SJSA1 (cell line): Measurements from ENCODE around the gene NT5C2. TPM values are rescaled to one million over a fixed set of nuclear protein-coding genes. Genes with fewer than 3 reads are reported as not detected.
A peak's percentile ranks its signal among the peaks of the same experiment; 100 is the strongest.
"Not testable (repeated sequence)": the region's sequence is repeated elsewhere in the genome, so short reads cannot be mapped to it uniquely, and the experiment has no call there.

Experiments used
- DNase-seq, 2 experiments: peaks; one replicate each; pipeline ENCODE4 v3.0.0-alpha.2; 2015 to 2020; ENCODE audit warnings: low spot score in 2 of 2, low read depth in 1 of 2
- H3K27ac ChIP-seq: fragments of 250-450 bp; sonication (Bioruptor Pico); 2 replicates; pipeline ENCODE4 v1.5.1; 2020; ENCODE audit warnings: mild to moderate bottlenecking, moderate library complexity
- H3K27me3 ChIP-seq: fragments of 250-450 bp; sonication (Bioruptor Pico); replicated peaks from 2 replicates; pipeline ENCODE4 v1.5.1; 2020; ENCODE audit warnings: mild to moderate bottlenecking, moderate library complexity
- H3K36me3 ChIP-seq: fragments of 250-450 bp; sonication (Bioruptor Pico); 2 replicates; pipeline ENCODE4 v1.5.1; 2020; ENCODE audit warnings: mild to moderate bottlenecking
- H3K4me1 ChIP-seq: fragments of 250-450 bp; sonication (Bioruptor Pico); replicated peaks from 2 replicates; pipeline ENCODE4 v1.6.1; 2021; ENCODE audit warnings: mild to moderate bottlenecking
- H3K4me3 ChIP-seq: fragments of 250-450 bp; sonication (Bioruptor Pico); 2 replicates; pipeline ENCODE4 v1.5.1; 2020; ENCODE audit warnings: mild to moderate bottlenecking
- H3K9me3 ChIP-seq: fragments of 250-450 bp; sonication (Bioruptor Pico); replicated peaks from 2 replicates; pipeline ENCODE4 v1.5.1; 2020; ENCODE audit warnings: mild to moderate bottlenecking
- total RNA-seq: library from RNA; depleted of rRNA; stranded (reverse); fragments of >200 nt; shearing (Covaris generic); gene quantifications from 2 replicates; pipeline ENCODE4 v1.2.3, GENCODE V29; 2014

Gene NT5C2
- total RNA-seq, 1 experiment from 2014 or later = 97.2 TPM

DNA sequence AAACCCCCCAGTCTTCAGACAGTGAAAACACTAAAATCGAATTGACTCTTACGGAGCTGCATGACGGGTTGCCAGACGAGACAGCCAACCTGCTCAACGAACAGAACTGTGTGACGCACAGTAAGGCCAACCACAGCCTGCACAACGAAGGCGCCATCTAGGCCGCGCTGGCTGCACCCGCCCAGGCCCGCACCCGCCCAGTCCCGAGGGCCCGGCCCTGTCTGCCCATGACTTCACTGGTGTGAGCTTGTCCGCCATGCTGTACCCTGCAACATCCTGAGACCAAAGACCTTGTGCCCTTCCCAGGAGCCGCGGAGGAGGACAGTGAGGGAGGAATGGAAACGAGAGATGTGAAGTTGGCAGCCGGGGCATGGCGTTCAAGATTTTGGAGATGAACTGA is 116.1 kb downstream of the NT5C2 start:
- Histone ChIP-seq H3K4me1 (no peaks in the 10 kb centered on the region), H3K27me3 (no peaks in the 10 kb centered on the region; the same call in 1 of the 2 replicates), H3K36me3 (peaks cover 5% of the 10 kb centered on the region; the same call in 1 of the 2 replicates), H3K4me3 (no peak overlapping the region), H3K9me3 (no peaks in the 10 kb centered on the region), H3K27ac (no peak overlapping the region)
- DNase-seq = no peak

DNA sequence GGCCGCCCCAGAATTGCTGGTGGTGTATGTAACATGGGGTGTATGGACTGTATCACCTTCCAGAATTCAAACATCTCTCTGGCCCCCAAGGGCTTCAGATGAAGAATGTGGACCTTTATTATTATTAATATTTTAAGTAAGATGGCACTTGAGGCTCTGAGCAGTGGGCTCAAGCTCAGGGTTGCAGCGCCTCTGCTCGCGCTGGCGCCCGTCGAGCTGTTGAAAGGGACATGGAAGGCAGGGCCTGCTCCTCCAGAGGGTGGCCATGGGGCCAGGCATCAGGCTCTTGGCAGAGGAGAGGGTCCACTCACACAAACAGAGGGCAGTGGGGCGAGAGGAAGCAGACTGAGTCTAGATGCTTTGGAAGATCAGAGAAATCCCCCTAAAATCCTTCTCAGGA is 120.2 kb downstream of the NT5C2 start:
- Histone ChIP-seq H3K4me1 (peaks cover 12% of the 10 kb centered on the region), H3K9me3 (no peaks in the 10 kb centered on the region), H3K4me3 (no peak overlapping the region), H3K27me3 (no peaks in the 10 kb centered on the region), H3K27ac (no peak overlapping the region), H3K36me3 (peaks cover 10% of the 10 kb centered on the region; the same call in 1 of the 2 replicates)
- no peak for DNase-seq

DNA sequence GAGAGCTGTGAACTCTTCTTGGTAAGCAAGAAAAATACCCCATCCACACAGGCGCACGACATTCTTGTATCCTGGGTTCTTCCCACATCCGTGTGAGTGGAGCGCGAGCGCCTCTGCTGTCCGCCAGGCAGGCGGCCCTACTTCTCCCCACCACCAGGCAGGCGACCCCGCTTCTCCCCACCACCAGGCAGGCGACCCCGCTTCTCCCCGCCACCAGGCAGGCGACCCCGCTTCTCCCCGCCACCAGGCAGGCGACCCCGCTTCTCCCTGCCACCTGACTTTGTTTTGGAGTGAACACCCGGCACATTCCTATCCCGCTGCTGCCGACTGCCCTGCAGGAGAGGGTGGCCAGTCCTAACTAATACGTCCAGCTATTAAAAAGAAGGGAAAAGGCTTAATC is 120.8 kb downstream of the NT5C2 start:
- H3K27me3 ChIP-seq = no peaks in the 10 kb centered on the region
- H3K4me3 ChIP-seq = no peak overlapping the region
- no peaks in the 10 kb centered on the region for H3K9me3 ChIP-seq
- H3K27ac ChIP-seq = no peak overlapping the region
- H3K36me3 ChIP-seq = peaks cover 5% of the 10 kb centered on the region; the same call in 1 of the 2 replicates
- H3K4me1 ChIP-seq = peaks cover 12% of the 10 kb centered on the region
- DNase-seq = no peak

DNA sequence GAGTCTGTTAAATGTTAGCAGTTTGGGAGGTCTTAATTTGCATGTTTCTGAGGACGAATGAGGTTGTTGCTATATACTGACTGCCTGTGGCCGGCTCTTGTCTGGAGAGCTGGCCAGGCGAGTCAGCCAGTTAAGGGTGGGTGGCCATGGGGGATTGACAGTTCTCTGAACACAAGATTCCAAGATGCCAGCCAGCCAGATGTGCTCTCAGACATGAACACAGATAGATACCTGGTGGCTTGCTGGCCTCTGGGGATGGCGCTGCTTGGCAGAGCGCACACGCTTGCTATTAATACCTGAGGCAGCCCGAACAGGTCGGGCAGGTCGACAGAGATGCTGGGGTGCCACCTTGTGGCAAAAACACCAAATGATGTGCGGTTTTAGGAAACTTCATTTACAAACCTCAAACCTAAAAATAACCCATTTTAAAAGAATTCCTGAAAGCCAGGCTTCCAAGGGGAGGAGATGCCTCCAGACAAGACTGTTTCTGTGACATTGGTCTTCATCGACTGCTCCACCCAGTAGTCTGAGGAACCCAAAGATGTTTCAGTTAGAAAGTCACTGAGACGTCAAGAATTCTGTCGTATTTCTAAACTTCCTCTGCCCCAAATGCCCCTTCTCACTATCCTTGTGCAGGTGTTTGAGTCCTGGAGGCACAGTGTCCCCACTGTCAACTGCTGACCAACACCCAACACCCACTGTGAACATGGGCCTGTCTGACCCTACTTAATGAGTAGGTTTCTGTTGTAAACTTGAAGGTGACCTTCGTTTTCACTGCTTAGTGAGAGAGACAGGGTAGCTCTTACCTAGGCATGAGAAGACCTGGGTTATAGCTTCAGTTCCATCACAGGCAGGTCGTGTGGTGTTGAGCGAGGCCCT is 123.4 kb downstream of the NT5C2 start:
- Histone ChIP-seq H3K27me3 (no peaks in the 10 kb centered on the region), H3K4me1 (peaks cover 12% of the 10 kb centered on the region), H3K4me3 (no peak overlapping the region), H3K36me3 (peaks cover 5% of the 10 kb centered on the region; the same call in 1 of the 2 replicates), H3K9me3 (no peaks in the 10 kb centered on the region), H3K27ac (no peak overlapping the region)
- peak; percentile 54 to 64 for DNase-seq

DNA sequence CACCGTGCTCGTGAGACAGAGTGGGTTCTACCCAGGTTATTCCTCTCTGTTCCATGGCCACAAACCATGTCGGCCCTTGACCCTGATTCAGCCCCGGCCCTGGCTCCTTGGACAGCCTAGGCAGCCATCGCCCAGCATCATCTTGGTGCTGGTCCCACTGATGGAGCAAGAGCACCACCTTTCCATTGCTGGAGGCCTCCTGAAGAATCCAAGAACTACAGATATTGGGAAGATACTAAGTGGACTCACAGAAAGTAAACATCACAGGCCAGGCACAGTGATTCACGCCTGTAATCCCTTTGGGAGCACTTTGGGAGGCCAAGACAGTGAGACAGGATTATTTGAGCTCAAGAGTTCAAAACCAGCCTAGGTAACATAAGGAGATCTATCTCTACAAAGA is 125.1 kb downstream of the NT5C2 start:
- no peak for DNase-seq
- H3K4me3 ChIP-seq = no peak overlapping the region
- no peaks in the 10 kb centered on the region for H3K9me3 ChIP-seq
- peaks cover 5% of the 10 kb centered on the region; the same call in 1 of the 2 replicates for H3K36me3 ChIP-seq
- H3K27me3 ChIP-seq = no peaks in the 10 kb centered on the region
- H3K4me1 ChIP-seq = peaks cover 12% of the 10 kb centered on the region
- H3K27ac ChIP-seq = no peak overlapping the region

DNA sequence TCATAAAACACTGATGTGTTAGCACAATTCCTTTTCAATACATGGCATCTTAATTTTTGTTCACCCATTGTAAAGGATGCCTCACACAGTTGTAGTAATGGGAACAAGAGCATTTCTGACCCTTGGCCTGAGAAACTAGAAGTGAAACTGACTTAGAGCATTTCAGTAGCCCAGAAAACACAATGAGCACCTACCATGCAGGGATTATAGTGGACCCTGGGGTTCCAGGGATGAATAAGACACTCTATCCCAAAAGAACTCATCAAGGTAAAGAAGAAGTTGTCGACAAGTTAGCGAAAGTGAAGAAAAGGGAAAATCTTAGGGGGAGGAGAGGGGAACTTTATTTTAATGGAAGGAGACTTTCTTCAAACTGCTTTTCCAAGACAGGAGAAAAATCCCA is 125.6 kb downstream of the NT5C2 start:
- H3K27me3 ChIP-seq = no peaks in the 10 kb centered on the region
- no peaks in the 10 kb centered on the region for H3K9me3 ChIP-seq
- H3K4me3 ChIP-seq = no peak overlapping the region
- peaks cover 12% of the 10 kb centered on the region for H3K4me1 ChIP-seq
- peaks cover 5% of the 10 kb centered on the region; the same call in 1 of the 2 replicates for H3K36me3 ChIP-seq
- H3K27ac ChIP-seq = no peak overlapping the region
- no peak for DNase-seq

DNA sequence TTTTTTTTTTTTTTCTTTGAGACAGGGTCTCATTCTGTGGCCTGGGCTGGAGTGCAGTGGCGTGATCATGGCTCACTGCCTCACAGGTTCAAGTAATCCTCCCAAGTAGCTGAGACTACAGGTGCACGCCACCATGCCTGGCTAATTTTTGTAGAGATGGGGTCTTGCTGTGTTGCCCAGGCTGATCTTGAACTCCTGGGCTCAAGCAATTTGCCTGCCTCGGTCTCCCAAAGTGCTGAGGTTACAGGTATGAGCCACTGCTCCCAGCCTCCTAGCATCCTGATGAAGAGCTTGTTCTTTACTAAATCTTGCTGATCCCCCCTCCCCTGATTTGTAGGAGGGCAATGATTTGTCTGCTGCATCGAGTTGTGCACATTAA is 126.0 kb downstream of the NT5C2 start:
- H3K27ac ChIP-seq, H3K36me3 ChIP-seq, H3K27me3 ChIP-seq, H3K4me3 ChIP-seq, DNase-seq, H3K9me3 ChIP-seq: not testable (repeated sequence)
- peaks cover 12% of the 10 kb centered on the region for H3K4me1 ChIP-seq

DNA sequence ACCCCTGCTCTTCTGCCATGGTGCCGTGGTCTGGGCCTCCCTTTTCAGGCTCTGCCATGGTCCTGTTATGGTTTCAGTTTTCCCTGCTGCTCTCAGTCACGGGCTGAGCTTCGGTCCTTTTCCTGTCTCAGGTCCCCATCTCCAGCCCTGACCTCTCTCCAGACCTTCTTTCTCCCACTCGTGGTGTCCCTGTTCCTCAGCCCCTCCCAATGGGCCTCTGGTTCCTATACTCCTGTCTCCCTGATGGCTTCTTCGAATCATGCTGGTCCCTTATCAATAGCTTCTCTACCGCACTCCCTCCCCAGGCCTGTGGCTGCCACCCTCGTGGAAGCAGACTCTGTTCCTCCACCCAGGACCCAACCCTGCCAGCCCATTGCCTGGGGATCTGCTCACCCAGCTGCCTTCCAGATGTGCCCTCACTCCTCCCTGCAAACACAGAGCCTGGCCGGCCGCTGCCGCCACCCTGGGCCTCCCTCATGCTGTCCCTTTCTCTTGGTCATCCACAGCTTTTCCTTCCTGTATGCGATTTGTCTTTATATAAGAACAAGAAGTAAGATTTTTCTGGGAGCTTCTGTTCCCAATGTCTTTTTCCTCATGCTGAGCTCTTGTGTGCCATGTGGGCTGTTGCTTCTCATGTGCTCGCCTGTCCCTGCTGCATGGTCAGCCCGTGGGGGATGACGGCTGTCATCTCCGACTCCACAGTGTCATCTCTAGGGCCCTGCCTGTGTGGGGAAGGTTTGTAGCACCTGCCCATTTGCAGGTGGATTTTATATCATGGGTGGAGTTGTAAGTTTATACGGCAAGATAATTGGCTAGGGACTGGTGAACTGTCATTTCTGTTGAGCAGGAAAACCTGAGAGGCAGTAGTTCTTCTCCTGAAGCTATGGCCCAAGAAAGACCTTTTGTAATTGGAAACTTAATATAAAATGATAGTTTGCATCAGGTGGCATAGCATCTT is 126.7 kb downstream of the NT5C2 start:
- H3K4me3 ChIP-seq = no peak overlapping the region

DNA sequence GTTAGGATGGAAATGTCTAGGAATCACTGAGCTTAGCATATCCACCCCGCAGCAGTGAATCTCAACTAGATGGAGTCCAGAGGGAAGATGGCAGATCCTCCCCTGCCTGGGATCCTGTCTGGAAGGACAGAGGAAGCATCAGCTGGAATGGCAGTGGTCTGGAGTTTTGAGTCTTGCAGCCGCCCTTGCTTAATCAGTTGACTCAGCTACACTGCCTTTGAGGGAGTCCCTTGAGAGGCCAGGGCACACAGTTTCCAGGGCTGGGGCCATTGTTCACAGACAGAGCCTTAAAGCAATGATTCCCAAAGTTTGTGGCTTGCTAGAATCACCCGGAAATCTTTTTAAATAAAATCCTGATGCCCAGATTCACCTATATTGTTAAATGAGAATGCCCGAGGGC is 128.1 kb downstream of the NT5C2 start:
- no peak overlapping the region for H3K4me3 ChIP-seq

More for the DNA sequence above, 126.7 kb downstream of the NT5C2 start:
- Histone ChIP-seq H3K27ac (no peak overlapping the region), H3K36me3 (peaks cover 5% of the 10 kb centered on the region; the same call in 1 of the 2 replicates), H3K27me3 (no peaks in the 10 kb centered on the region), H3K4me1 (peaks cover 12% of the 10 kb centered on the region), H3K9me3 (no peaks in the 10 kb centered on the region)
- DNase-seq = no peak

DNA sequence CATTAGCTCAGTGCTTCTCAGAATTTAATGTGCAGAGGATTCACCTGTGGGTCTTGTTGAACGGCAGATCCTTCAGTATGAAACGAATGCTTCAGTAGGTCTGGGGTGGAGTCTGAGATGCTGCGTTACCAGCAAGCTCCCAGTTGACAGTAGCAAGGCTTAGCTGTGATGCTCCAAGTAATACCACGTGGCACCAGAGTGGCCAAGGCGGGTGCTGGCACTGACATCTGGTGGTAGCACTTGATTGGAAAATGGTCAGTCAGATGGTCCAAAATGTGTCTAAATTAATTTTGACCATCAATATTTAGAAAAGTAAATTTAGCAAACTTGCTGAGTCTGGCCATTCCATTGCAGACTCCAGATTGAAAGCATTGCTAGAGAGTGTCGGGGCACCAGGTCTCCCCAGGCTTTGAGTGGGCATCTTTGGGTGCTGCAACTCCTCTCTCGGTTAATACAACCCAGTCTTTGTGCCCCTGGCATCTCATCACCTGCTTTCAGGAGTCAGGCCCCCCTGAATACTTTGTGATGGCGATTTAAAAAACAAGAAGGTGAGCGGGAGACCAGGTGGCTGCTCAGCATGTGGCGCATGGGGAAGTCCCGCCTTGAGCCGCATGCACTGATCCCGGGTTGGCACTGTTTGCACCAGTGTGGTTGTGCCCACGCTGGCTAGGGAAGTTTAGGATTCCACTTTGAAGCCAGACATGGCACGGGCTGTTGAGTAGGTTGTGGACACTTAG is 130.1 kb downstream of the NT5C2 start:
- no peaks in the 10 kb centered on the region; the same call in 1 of the 2 replicates for H3K4me1 ChIP-seq
- DNase-seq = no peak

More for the DNA sequence above, 128.1 kb downstream of the NT5C2 start:
- no peak for DNase-seq
- Histone ChIP-seq H3K4me1 (peaks cover 11% of the 10 kb centered on the region), H3K9me3 (no peaks in the 10 kb centered on the region), H3K36me3 (peaks cover 5% of the 10 kb centered on the region; the same call in 1 of the 2 replicates), H3K27me3 (no peaks in the 10 kb centered on the region), H3K27ac (no peak overlapping the region)

DNA sequence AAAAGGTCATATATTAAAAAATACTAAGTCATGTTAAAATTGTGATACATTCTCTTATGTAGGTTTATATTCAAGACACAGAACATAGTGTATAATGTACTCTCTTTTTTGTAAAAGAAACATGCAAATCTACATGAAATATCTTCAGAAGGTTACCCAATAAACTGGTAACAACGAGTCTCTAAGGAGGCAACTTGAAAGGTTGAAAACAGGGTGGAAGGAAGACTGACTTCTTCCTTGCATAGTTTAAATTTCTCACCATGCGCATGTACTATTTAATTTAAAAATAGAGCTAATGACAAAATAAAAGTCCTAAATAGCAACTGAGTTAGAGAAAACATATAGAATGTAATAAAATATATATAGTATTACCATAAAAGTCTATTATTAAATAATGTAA is 132.5 kb downstream of the NT5C2 start:
- no peak for DNase-seq
- Histone ChIP-seq H3K9me3 (peaks cover 9% of the 10 kb centered on the region), H3K4me3 (no peak overlapping the region), H3K36me3 (0 out of 2 replicates have a peak, but pooled peaks cover 13% of the 10 kb centered on the region), H3K27ac (no peak overlapping the region), H3K27me3 (no peaks in the 10 kb centered on the region), H3K4me1 (peaks cover 7% of the 10 kb centered on the region)

More for the DNA sequence above, 130.1 kb downstream of the NT5C2 start:
- Histone ChIP-seq H3K36me3 (0 out of 2 replicates have a peak, but pooled peaks cover 4% of the 10 kb centered on the region), H3K27me3 (no peaks in the 10 kb centered on the region), H3K27ac (no peak overlapping the region), H3K4me3 (no peak overlapping the region), H3K9me3 (peaks cover 5% of the 10 kb centered on the region)

DNA sequence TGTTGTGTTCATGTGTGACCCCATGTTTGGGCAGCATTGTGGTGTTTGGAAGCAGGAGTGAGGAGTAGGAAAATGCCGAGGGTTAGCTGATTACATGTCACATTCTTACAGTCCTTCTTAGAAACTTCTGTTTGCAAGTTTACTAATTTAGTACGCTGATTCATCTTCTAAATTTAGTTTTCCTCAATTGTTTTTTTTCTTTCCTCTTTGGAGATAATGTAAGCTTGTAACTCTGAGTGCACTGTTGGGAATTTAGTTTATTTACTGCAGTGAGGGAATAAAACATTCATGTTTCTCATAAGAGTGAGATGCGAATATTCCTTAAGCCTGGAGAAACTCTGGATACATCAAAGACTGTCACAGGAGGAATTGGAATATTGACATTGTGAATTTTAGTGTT is 135.0 kb downstream of the NT5C2 start:
- H3K27me3 ChIP-seq = no peaks in the 10 kb centered on the region
- peaks cover 9% of the 10 kb centered on the region for H3K9me3 ChIP-seq
- peaks cover 25% of the 10 kb centered on the region for H3K4me1 ChIP-seq
- peak in 1 of 2 experiments; percentile 51 for DNase-seq
- 0 out of 2 replicates have a peak, but pooled peaks cover 13% of the 10 kb centered on the region for H3K36me3 ChIP-seq
- H3K4me3 ChIP-seq = no peak overlapping the region
- peak overlapping the region; percentile 83 for H3K27ac ChIP-seq

DNA sequence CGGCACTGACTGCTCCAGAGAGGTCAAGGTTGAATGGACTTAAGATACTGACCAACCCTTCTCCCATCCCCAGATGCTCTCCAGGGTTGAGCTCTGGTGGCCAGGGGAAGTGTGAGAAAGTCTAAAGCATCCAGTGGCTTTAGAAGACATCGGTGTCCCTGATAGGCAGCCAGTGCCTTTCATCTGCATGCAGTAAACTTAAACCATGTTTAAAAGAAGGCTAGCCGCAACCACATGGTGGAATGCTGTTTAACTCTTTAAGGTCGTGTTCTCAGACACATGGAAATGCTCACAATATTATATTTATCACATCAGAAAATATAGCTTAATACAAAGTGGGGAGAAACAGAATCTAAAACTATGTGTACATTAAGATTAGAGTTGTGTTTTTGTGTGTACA is 138.0 kb downstream of the NT5C2 start:
- no peaks in the 10 kb centered on the region for H3K27me3 ChIP-seq
- no peak overlapping the region for H3K27ac ChIP-seq
- no peak for DNase-seq

More for the DNA sequence above, 138.0 kb downstream of the NT5C2 start:
- H3K9me3 ChIP-seq = peaks cover 9% of the 10 kb centered on the region
- H3K4me1 ChIP-seq = peaks cover 25% of the 10 kb centered on the region
- H3K36me3 ChIP-seq = 0 out of 2 replicates have a peak, but pooled peaks cover 13% of the 10 kb centered on the region
- no peak overlapping the region for H3K4me3 ChIP-seq
